Liver (tissue), 9 donors: ENCODE results near the gene TTC12. TPM values are rescaled to one million over a fixed set of nuclear protein-coding genes. Genes with fewer than 3 reads are reported as not detected.

Experiments
- DNase-seq: peaks from one replicate; pipeline ENCODE4 v3.0.0-alpha.2; 2017; ENCODE audit warnings: low spot score
- H3K27ac ChIP-seq, 2 donors: one replicate each; pipeline ENCODE4 v1.7.0; 2013; ENCODE audit warnings: inconsistent platforms in 2 of 2, low read length in 2 of 2, control low read depth in 1 of 2, low read depth in 1 of 2, mild to moderate bottlenecking in 1 of 2
- H3K27me3 ChIP-seq, 4 donors: one replicate each; pipeline versions ENCODE4 v1.6.1 to v1.7.0; 2013; ENCODE audit warnings: low read length in 3 of 4, inconsistent platforms in 1 of 4, mild to moderate bottlenecking in 1 of 4, moderate library complexity in 1 of 4; ENCODE audit not compliant: control insufficient read depth in 4 of 4, insufficient read depth in 4 of 4
- H3K36me3 ChIP-seq, 4 donors: one replicate each; pipeline versions ENCODE4 v1.6.1 to v1.7.0; 2013; ENCODE audit warnings: low read length in 3 of 4, mild to moderate bottlenecking in 3 of 4, low read depth in 1 of 4, moderate library complexity in 1 of 4; ENCODE audit not compliant: control insufficient read depth in 4 of 4, insufficient read depth in 3 of 4
- H3K4me1 ChIP-seq, 4 donors: one replicate each; pipeline versions ENCODE4 v1.6.1 to v1.7.0; 2013; ENCODE audit warnings: low read length in 3 of 4, mild to moderate bottlenecking in 3 of 4, moderate library complexity in 1 of 4; ENCODE audit not compliant: control insufficient read depth in 4 of 4, insufficient read depth in 4 of 4
- H3K4me3 ChIP-seq, 3 donors: one replicate each; pipeline versions ENCODE4 v1.6.1 to v1.7.0; 2013; ENCODE audit warnings: low read length in 3 of 3, control low read depth in 1 of 3, low read depth in 1 of 3, mild to moderate bottlenecking in 1 of 3
- H3K9ac ChIP-seq, 2 donors: one replicate each; pipeline ENCODE4 v1.7.0; 2013; ENCODE audit warnings: low read length in 2 of 2, mild to moderate bottlenecking in 2 of 2, moderate library complexity in 2 of 2, control low read depth in 1 of 2, low read depth in 1 of 2
- H3K9me3 ChIP-seq, 4 donors: one replicate each; pipeline versions ENCODE4 v1.6.1 to v1.7.0; 2013; ENCODE audit warnings: low read length in 3 of 4; ENCODE audit not compliant: control insufficient read depth in 4 of 4
- ATF3 ChIP-seq: IDR thresholded peaks from 2 replicates; pipeline ENCODE4 v1.6.1; 2016; ENCODE audit warnings: antibody characterized with exemption
- CTCF ChIP-seq: fragments of 150-350 bp; IDR thresholded peaks from 2 replicates; pipeline ENCODE4 v1.5.1; 2017; ENCODE audit warnings: improper control_type of control experiment, low read depth, low read length; ENCODE audit not compliant: missing input control
- EGR1 ChIP-seq, 2 donors: IDR thresholded peaks; 2 replicates each; pipeline ENCODE4 v1.6.1; 2016 to 2018; ENCODE audit warnings: antibody characterized with exemption in 2 of 2, low read depth in 2 of 2
- FOXA1 ChIP-seq: IDR thresholded peaks from 2 replicates; pipeline ENCODE4 v1.6.1; 2016; ENCODE audit warnings: antibody characterized with exemption
- FOXA2 ChIP-seq: IDR thresholded peaks from 2 replicates; pipeline ENCODE4 v1.6.1; 2016; ENCODE audit warnings: antibody characterized with exemption
- GABPA ChIP-seq, 2 donors: IDR thresholded peaks in 1 of 2; conservative IDR thresholded peaks in 1 of 2; 2 replicates each; pipeline ENCODE4 v1.6.1; 2016; ENCODE audit warnings: antibody characterized with exemption in 2 of 2, mild to moderate bottlenecking in 1 of 2, moderate library complexity in 1 of 2
- HNF4A ChIP-seq, 2 donors: conservative IDR thresholded peaks; 2 replicates each; pipeline ENCODE4 v1.6.1; 2016; ENCODE audit warnings: antibody characterized with exemption in 2 of 2, mild to moderate bottlenecking in 2 of 2
- HNF4G ChIP-seq: IDR thresholded peaks from 2 replicates; pipeline ENCODE4 v1.6.1; 2016; ENCODE audit warnings: antibody characterized with exemption
- JUND ChIP-seq, 2 donors: IDR thresholded peaks; 2 replicates each; pipeline ENCODE4 v1.6.1; 2016; ENCODE audit warnings: antibody characterized with exemption in 2 of 2
- MAX ChIP-seq: IDR thresholded peaks from 2 replicates; pipeline ENCODE4 v1.6.1; 2016; ENCODE audit warnings: antibody characterized with exemption
- NR2F2 ChIP-seq: IDR thresholded peaks from 2 replicates; pipeline ENCODE4 v1.6.1; 2016; ENCODE audit warnings: antibody characterized with exemption
- RAD21 ChIP-seq, 2 donors: IDR thresholded peaks; 2 replicates each; pipeline ENCODE4 v1.6.1; 2016; ENCODE audit warnings: antibody characterized with exemption in 2 of 2, mild to moderate bottlenecking in 2 of 2
- REST ChIP-seq: IDR thresholded peaks from 2 replicates; pipeline ENCODE4 v1.6.1; 2016; ENCODE audit warnings: antibody characterized with exemption, mild to moderate bottlenecking
- RXRA ChIP-seq, 2 donors: IDR thresholded peaks; 2 replicates each; pipeline ENCODE4 v1.6.1; 2017 to 2018; ENCODE audit warnings: antibody characterized with exemption in 2 of 2, mild to moderate bottlenecking in 1 of 2
- SP1 ChIP-seq: IDR thresholded peaks from 2 replicates; pipeline ENCODE4 v1.6.1; 2018; ENCODE audit warnings: antibody characterized with exemption, mild to moderate bottlenecking
- TAF1 ChIP-seq: conservative IDR thresholded peaks from 2 replicates; pipeline ENCODE4 v1.6.1; 2016; ENCODE audit warnings: antibody characterized with exemption, mild to moderate bottlenecking
- YY1 ChIP-seq: IDR thresholded peaks from 2 replicates; pipeline ENCODE4 v1.6.1; 2016; ENCODE audit warnings: antibody characterized with exemption, mild to moderate bottlenecking
- ZBTB33 ChIP-seq: IDR thresholded peaks from 2 replicates; pipeline ENCODE4 v1.6.1; 2016; ENCODE audit warnings: antibody characterized with exemption
- WGBS: extraction: QIAGEN DNeasy Blood & Tissue Kit; methylation state at CpG from one replicate; pipeline ENCODE4 v1.1.7; 2013; 5-methylcytosine and 5-hydroxymethylcytosine counted together
- polyA plus RNA-seq, 2 donors: library from polyadenylated mRNA; stranded (reverse) in 1 of 2; unstranded in 1 of 2; fragments of 200-250 nt in 1 of 2; fragments of >200 nt in 1 of 2; fragmentation: Nextera tagmentation in 1 of 2; extraction: Ambion mirVana in 1 of 2; gene quantifications; one replicate each; pipeline versions ENCODE4 v1.2.1 to v1.2.3, GENCODE V29; 2013 to 2015
- total RNA-seq, 2 donors: library from RNA; depleted of rRNA; stranded (reverse); fragments of >200 nt; gene quantifications; one replicate each; pipeline ENCODE4 v1.2.3, GENCODE V29; 2014
- donor health status: healthy.
- donor health status: healthy.
- donor health status: healthy.
- donor health status: healthy.
- donor health status: healthy.

TTC12 gene
- total and polyA plus RNA-seq, 4 donors: 2.8 to 9.0 (median 4.3) TPM

- Histone ChIP-seq H3K36me3 (no peaks in the 10 kb centered on the region), H3K9me3 (no peaks in the 10 kb centered on the region), H3K27ac (no peak overlapping the region), H3K4me1 (no peaks in the 10 kb centered on the region), H3K4me3 (no peak overlapping the region), H3K27me3 (no peaks in the 10 kb centered on the region), H3K9ac (no peak overlapping the region)
- WGBS: 88% methylated on average over 5 of the region's 5 CpGs
- no peak for TF ChIP-seq MAX
- TF ChIP-seq TAF1: no peak
- TF ChIP-seq HNF4G: no peak
- no peak for TF ChIP-seq HNF4A (conservative IDR thresholded peaks at IDR 0.05)
- TF ChIP-seq RXRA (IDR thresholded peaks at IDR 0.05): no peak
- no peak for TF ChIP-seq JUND (IDR thresholded peaks at IDR 0.05)
- TF ChIP-seq FOXA1: no peak
- TF ChIP-seq REST: no peak
- no peak for TF ChIP-seq ATF3
- no peak for TF ChIP-seq FOXA2
- no peak for TF ChIP-seq RAD21 (IDR thresholded peaks at IDR 0.05)
- no peak for TF ChIP-seq ZBTB33
- TF ChIP-seq SP1: no peak
- TF ChIP-seq CTCF: no peak
- no peak for TF ChIP-seq EGR1 (IDR thresholded peaks at IDR 0.05; ENCODE audit: low read depth in 2 of 2)
- TF ChIP-seq NR2F2: no peak
- no peak for TF ChIP-seq GABPA (IDR thresholded peaks at IDR 0.05 in 1 of 2, conservative IDR thresholded peaks at IDR 0.05 in 1 of 2)
- TF ChIP-seq YY1: no peak
- no peak for DNase-seq
Measured at GRCh38 chr11:113269636-113270035, 44.7 kb upstream of the TTC12 start.
